VCaP (cell line): ENCODE data around the gene CIDEA.

ENCODE experiments used
- H3K27ac ChIP-seq: fragments of 450-650 bp; 2 replicates; pipeline ENCODE4 v1.5.1; 2017
- CTCF ChIP-seq: fragments of 450-650 bp; conservative IDR thresholded peaks from 2 replicates; pipeline ENCODE4 v1.5.1; 2017; ENCODE audit warnings: mild to moderate bottlenecking, moderate library complexity

The CIDEA gene

GRCh38 chr18:12231986-12232385, 22.2 kb upstream of the CIDEA start:
- no peak overlapping the region for H3K27ac ChIP-seq
- no peak for TF ChIP-seq CTCF

GRCh38 chr18:12233378-12233777, 20.8 kb upstream of the CIDEA start:
- H3K27ac ChIP-seq: no peak overlapping the region
- TF ChIP-seq CTCF: no peak

- no peak overlapping the region for H3K27ac ChIP-seq
- no peak for TF ChIP-seq CTCF
These were observed 19.5 kb upstream of the CIDEA start for GRCh38 chr18:12234451-12235190.

- no peak overlapping the region for H3K27ac ChIP-seq
- no peak for TF ChIP-seq CTCF
These were observed 18.0 kb upstream of the CIDEA start for GRCh38 chr18:12236141-12236540.

- TF ChIP-seq CTCF: peak; percentile 92
- no peak overlapping the region for H3K27ac ChIP-seq
These were observed 17.0 kb upstream of the CIDEA start for GRCh38 chr18:12236934-12237832.

- no peak for TF ChIP-seq CTCF
- no peak overlapping the region for H3K27ac ChIP-seq
These were observed 15.3 kb upstream of the CIDEA start for GRCh38 chr18:12238826-12239225.

GRCh38 chr18:12239431-12239830, 14.7 kb upstream of the CIDEA start:
- TF ChIP-seq CTCF: no peak
- H3K27ac ChIP-seq: no peak overlapping the region
